ENCODE data around the gene RNF217.

Gene RNF217

DNA sequence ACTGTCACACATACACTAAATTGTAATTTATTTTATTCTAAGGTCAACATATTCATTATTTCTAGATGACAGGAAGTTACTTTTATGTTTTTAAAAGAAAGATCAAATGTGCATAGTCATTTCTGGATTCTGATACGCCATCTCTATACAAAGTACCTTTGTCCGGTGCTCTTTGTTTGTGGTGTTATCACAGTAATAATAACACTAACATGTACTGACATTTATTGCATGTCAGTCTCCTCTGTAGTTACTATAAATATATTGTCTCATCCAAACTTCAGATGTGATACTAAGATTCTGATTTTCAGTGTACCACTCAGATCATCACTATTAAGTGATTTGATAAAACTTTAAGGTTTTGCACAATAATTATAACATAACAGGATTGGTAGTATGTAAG is 101.1 kb downstream of the RNF217 start:
- H3K27ac ChIP-seq (replicated peaks), result no peak overlapping the region
- no peak for DNase-seq (ENCODE audit: low read depth in 1 of 2, low spot score in 1 of 2)
- H3K27me3 ChIP-seq (ENCODE audit: insufficient read depth, poor library complexity, severe bottlenecking), result no peaks in the 10 kb centered on the region
- TF ChIP-seq GABPA (IDR thresholded peaks at IDR 0.05; ENCODE audit: low read depth) (no peak), SPI1 (IDR thresholded peaks at IDR 0.05; ENCODE audit: borderline replicate concordance, low read depth) (no peak), CTCF (IDR thresholded peaks at IDR 0.05; ENCODE audit: insufficient read depth, low read length) (no peak), REST (IDR thresholded peaks at IDR 0.05; ENCODE audit: insufficient replicate concordance, low read depth) (no peak), POLR2AphosphoS5 (IDR thresholded peaks at IDR 0.05; ENCODE audit: low read depth) (no peak)
- no peak overlapping the region for H3K4me3 ChIP-seq (replicated peaks; ENCODE audit: insufficient read depth, low read length)

DNA sequence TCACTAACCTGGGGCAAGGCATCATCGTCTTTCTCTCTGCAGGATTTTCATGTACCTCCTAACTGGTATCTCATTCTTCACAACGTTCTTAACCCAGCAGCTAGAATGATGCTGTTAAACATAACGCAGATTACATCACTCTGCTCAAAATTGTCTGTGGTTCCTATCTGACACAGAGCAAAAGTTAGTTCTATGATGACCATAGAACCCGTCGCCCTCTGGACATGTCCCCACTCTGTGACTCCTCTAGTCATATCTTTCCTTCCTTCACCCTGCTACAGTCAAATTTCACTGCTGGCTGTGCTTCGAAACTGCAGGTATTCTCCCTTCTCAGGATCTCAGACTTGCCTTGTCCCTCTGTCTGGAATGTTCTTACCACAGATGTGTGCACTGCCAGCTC is 103.9 kb downstream of the RNF217 start:
- TF ChIP-seq SPI1 (IDR thresholded peaks at IDR 0.05; ENCODE audit: borderline replicate concordance, low read depth) (no peak), POLR2AphosphoS5 (IDR thresholded peaks at IDR 0.05; ENCODE audit: low read depth) (no peak), GABPA (IDR thresholded peaks at IDR 0.05; ENCODE audit: low read depth) (no peak), CTCF (IDR thresholded peaks at IDR 0.05; ENCODE audit: insufficient read depth, low read length) (no peak), REST (IDR thresholded peaks at IDR 0.05; ENCODE audit: insufficient replicate concordance, low read depth) (no peak)
- H3K27ac ChIP-seq (replicated peaks), result no peak overlapping the region
- no peaks in the 10 kb centered on the region for H3K27me3 ChIP-seq (ENCODE audit: insufficient read depth, poor library complexity, severe bottlenecking)
- DNase-seq (ENCODE audit: low read depth in 1 of 2, low spot score in 1 of 2), result no peak
- no peak overlapping the region for H3K4me3 ChIP-seq (replicated peaks; ENCODE audit: insufficient read depth, low read length)

DNA sequence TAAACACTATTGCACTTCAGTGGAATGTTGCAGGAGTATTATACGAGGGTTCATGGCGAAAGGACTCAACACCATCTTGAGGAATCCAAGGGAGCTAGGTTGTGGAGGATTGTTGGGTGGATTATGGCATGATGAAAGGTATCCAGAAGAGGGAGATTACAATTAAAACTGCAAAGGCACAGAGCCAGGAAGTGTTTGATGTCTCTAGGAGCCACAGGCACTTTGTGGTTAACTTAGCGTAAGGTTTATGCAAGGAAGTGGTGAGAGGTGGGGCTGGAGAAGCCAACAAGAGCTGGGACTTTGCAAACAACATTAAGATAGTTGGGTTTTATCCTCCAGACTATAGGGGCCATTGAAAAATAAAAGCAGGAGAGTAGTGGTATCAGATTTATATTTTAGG is 104.7 kb downstream of the RNF217 start:
- DNase-seq (ENCODE audit: low read depth in 1 of 2, low spot score in 1 of 2), result peak in 1 of 2 experiments; percentile 47
- no peaks in the 10 kb centered on the region for H3K27me3 ChIP-seq (ENCODE audit: insufficient read depth, poor library complexity, severe bottlenecking)
- TF ChIP-seq REST (IDR thresholded peaks at IDR 0.05; ENCODE audit: insufficient replicate concordance, low read depth) (no peak), CTCF (IDR thresholded peaks at IDR 0.05; ENCODE audit: insufficient read depth, low read length) (no peak), SPI1 (IDR thresholded peaks at IDR 0.05; ENCODE audit: borderline replicate concordance, low read depth) (peak; percentile 20; the same call in 1 of the 2 replicates), GABPA (IDR thresholded peaks at IDR 0.05; ENCODE audit: low read depth) (no peak), POLR2AphosphoS5 (IDR thresholded peaks at IDR 0.05; ENCODE audit: low read depth) (no peak)
- no peak overlapping the region for H3K27ac ChIP-seq (replicated peaks)
- no peak overlapping the region for H3K4me3 ChIP-seq (replicated peaks; ENCODE audit: insufficient read depth, low read length)
